Prostate gland (tissue), 2 donors: ENCODE results near the gene LDLRAD4. TPM values are rescaled to one million over a fixed set of nuclear protein-coding genes. Genes with fewer than 3 reads are reported as not detected.
"Not testable (repeated sequence)": the region's sequence is repeated elsewhere in the genome, so short reads cannot be mapped to it uniquely, and the experiment has no call there.

ENCODE experiments used
- DNase-seq: peaks from one replicate; pipeline ENCODE4 v3.0.0-alpha.2; 2019; ENCODE audit warnings: low spot score
- H3K27ac ChIP-seq, 2 donors: fragments of 200-600 bp; sonication (generic); 2 replicates each; pipeline ENCODE4 v1.5.1; 2017 to 2019
- H3K27me3 ChIP-seq: fragments of 200-600 bp; sonication (generic); replicated peaks from 2 replicates; pipeline ENCODE4 v1.5.1; 2019; ENCODE audit not compliant: insufficient read depth
- H3K36me3 ChIP-seq, 2 donors: fragments of 200-600 bp; sonication (generic); 1 replicate in 1 of 2; 2 replicates in 1 of 2; pipeline versions ENCODE4 v1.5.1 to v1.8.1; 2017 to 2019
- H3K4me1 ChIP-seq: fragments of 200-600 bp; sonication (generic); replicated peaks from 2 replicates; pipeline ENCODE4 v1.5.1; 2019
- H3K4me3 ChIP-seq, 2 donors: fragments of 200-600 bp; sonication (generic); 2 replicates each; pipeline ENCODE4 v1.5.1; 2017 to 2019
- H3K9me3 ChIP-seq: fragments of 200-600 bp; sonication (generic); 2 replicates; pipeline ENCODE4 v1.5.1; 2017
- CTCF ChIP-seq, 4 experiments: fragments of 200-600 bp in 2 of 4; fragments of 450-650 bp in 2 of 4; sonication (generic) in 2 of 4; IDR thresholded peaks; 1 replicate in 3 of 4; 2 replicates in 1 of 4; pipeline ENCODE4 v1.5.1; 2016 to 2019; ENCODE audit warnings: antibody characterized with exemption in 4 of 4, mild to moderate bottlenecking in 2 of 4, moderate library complexity in 2 of 4
- POLR2A ChIP-seq: fragments of 450-650 bp; IDR thresholded peaks from one replicate; pipeline ENCODE4 v1.6.1; 2016; ENCODE audit warnings: antibody characterized with exemption, mild to moderate bottlenecking
- POLR2AphosphoS5 ChIP-seq: sonication (generic); formaldehyde crosslinking; IDR thresholded peaks from one replicate; pipeline ENCODE4 v1.6.1; 2017; ENCODE audit warnings: antibody characterized with exemption
- WGBS: methylation state at CpG from one replicate; pipeline ENCODE4 v1.1.5; 2018; 5-methylcytosine and 5-hydroxymethylcytosine counted together
- intact Hi-C: fragments of 100-400 bp; cut with DNase I; formaldehyde crosslinking; loops from one replicate; pipeline ENCODE4 v1.14.2; 2022
- total RNA-seq, 2 donors: library from RNA; depleted of rRNA; stranded (reverse); fragments of >200 nt; gene quantifications; one replicate each; pipeline ENCODE4 v1.1.0, GENCODE V29; 2016

The LDLRAD4 gene
- total RNA-seq, 2 donors from 2014 or later = 59.9 to 107 TPM

- H3K4me3 ChIP-seq = no peak overlapping the region
- TF ChIP-seq CTCF (IDR thresholded peaks at IDR 0.05) (no peak), POLR2AphosphoS5 (no peak)
- WGBS = 85% methylated on average over 7 of the region's 7 CpGs
- no peaks in the 10 kb centered on the region for H3K4me1 ChIP-seq
- intact Hi-C loops = no loop called here
- DNase-seq = no peak
- H3K27ac ChIP-seq = no peak overlapping the region
- no peaks in the 10 kb centered on the region for H3K27me3 ChIP-seq
- no peaks in the 10 kb centered on the region for H3K36me3 ChIP-seq
- no peaks in the 10 kb centered on the region for H3K9me3 ChIP-seq
Observed at GRCh38 chr18:13487237-13487636, 268.7 kb downstream of the LDLRAD4 start.

DNA sequence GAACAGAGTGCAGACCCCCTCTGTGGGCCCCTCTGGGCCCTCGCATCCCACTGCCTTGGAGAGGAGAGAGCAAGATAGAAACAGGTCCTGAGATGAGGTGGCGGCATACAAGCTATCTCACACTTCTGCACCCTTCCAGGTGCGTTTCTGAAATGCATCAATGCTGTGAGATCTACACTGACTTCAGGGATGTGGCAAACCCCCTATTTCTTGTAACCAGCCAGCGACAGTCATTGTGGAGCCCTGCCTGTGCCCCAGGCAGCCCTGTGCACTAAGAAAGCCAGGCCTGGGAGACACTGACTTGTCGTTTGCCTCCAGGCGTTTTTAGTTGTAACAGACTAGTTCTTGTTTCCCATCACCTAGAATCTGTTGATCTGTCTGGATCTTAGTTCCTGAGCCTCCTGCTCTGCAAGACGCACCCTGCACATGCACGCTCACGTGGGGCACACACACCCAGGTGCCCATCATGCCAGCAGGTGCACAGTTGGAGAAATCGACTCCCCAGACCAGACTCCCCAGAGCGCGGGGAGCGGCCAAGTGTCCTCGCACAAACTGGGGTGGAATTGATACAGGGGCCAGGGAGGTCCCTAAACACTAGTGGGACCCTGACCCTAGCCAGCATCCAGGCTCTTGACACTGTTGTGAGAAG is 269.8 kb downstream of the LDLRAD4 start:
- TF ChIP-seq CTCF (IDR thresholded peaks at IDR 0.05) (no peak), POLR2A (no peak), POLR2AphosphoS5 (no peak)
- Histone ChIP-seq H3K36me3 (no peaks in the 10 kb centered on the region), H3K9me3 (no peaks in the 10 kb centered on the region), H3K27me3 (no peaks in the 10 kb centered on the region), H3K27ac (no peak overlapping the region), H3K4me1 (no peaks in the 10 kb centered on the region), H3K4me3 (no peak overlapping the region)
- DNase-seq = no peak
- intact Hi-C loops = no loop called here
- 88% methylated on average over 14 of the region's 14 CpGs for WGBS

DNA sequence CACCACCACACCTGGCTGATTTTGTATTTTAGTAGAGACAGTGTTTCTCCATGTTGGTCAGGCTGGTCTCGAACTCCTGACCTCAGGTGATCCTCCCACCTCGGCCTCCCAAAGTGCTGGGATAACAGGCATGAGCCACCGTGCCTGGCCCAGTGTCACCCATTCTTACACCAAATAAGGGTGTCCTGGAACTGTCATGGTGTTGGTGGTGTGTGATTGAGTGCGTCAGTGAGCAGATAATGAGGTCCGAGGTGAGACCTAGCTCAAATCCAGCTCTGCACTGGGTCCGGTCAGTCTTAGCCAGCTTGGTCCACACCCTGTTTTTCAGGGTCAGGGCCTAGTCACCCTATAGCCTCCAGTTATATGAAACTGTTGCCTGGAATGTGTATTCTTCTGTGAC is 270.7 kb downstream of the LDLRAD4 start:
- H3K27ac ChIP-seq, DNase-seq, H3K36me3 ChIP-seq, intact Hi-C loops, H3K9me3 ChIP-seq, H3K27me3 ChIP-seq, H3K4me1 ChIP-seq, H3K4me3 ChIP-seq: not testable (repeated sequence)
- WGBS = 79% methylated on average over 6 of the region's 6 CpGs

GRCh38 chr18:13491138-13491537 is 272.6 kb downstream of the LDLRAD4 start:
- no peaks in the 10 kb centered on the region for H3K9me3 ChIP-seq
- no peaks in the 10 kb centered on the region for H3K36me3 ChIP-seq
- no peak overlapping the region for H3K27ac ChIP-seq
- H3K4me3 ChIP-seq = no peak overlapping the region
- intact Hi-C loops = loop anchor here (10.0 kb wide), 1 partner anchor 226 kb away; no protein-coding TSS in a partner anchor
- no peak for DNase-seq
- 94% methylated on average over 10 of the region's 10 CpGs for WGBS
- H3K27me3 ChIP-seq = no peaks in the 10 kb centered on the region
- no peaks in the 10 kb centered on the region for H3K4me1 ChIP-seq
- TF ChIP-seq POLR2A (no peak), POLR2AphosphoS5 (no peak), CTCF (IDR thresholded peaks at IDR 0.05) (no peak)

DNA sequence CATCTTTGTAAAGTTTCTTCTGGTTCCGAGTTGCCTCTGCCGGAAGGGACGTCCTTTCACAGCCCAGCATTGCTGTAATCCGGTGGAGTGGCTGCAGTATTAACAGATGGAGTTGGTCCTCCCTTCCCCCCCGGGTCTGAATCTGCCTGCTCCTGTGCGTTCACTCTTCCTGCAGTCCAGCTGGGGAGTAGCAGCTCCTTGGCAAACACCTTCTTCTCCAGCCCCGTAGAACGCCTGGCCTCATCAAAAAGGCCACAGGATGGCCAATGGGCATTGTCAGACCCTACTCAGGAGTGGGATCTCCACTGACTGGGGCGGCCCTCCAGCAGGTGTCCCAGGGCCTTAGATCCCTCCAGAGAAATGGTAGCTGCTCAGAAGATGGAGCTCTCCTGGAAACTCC is 273.8 kb downstream of the LDLRAD4 start:
- intact Hi-C loops = loop anchor here (10.0 kb wide), 1 partner anchor 228 kb away; no protein-coding TSS in a partner anchor
- no peaks in the 10 kb centered on the region for H3K36me3 ChIP-seq
- DNase-seq = no peak
- TF ChIP-seq POLR2AphosphoS5 = no peak
- no peak for TF ChIP-seq CTCF (IDR thresholded peaks at IDR 0.05)
- TF ChIP-seq POLR2A = no peak
- H3K4me1 ChIP-seq = no peaks in the 10 kb centered on the region
- H3K9me3 ChIP-seq = no peaks in the 10 kb centered on the region
- no peaks in the 10 kb centered on the region for H3K27me3 ChIP-seq
- WGBS = 96% methylated on average over 9 of the region's 9 CpGs
- no peak overlapping the region for H3K4me3 ChIP-seq
- no peak overlapping the region for H3K27ac ChIP-seq
